GM23338 (cell line): ENCODE measurements around the gene TOR1AIP2. TPM values are rescaled to one million over a fixed set of nuclear protein-coding genes. Genes with fewer than 3 reads are reported as not detected.

ENCODE experiments used
- ATAC-seq: fragments of 200-7000 bp; cut with Tn5 transposase; 3 replicates; pipeline ENCODE4 v1.9.1; 2020
- DNase-seq: peaks from one replicate; pipeline ENCODE4 v3.0.0-alpha.2; 2015; ENCODE audit warnings: low spot score
- H2AFZ ChIP-seq: fragments of 200-600 bp; sonication (generic); 2 replicates; pipeline ENCODE4 v1.8.0; 2016; ENCODE audit warnings: antibody characterized with exemption, mild to moderate bottlenecking, moderate library complexity
- H3F3A ChIP-seq: fragments of 200-600 bp; sonication (generic); replicated peaks from 2 replicates; pipeline ENCODE4 v1.8.0; 2017; ENCODE audit warnings: antibody characterized with exemption, mixed run types, low read depth
- H3K27ac ChIP-seq: fragments of 200-600 bp; sonication (generic); 2 replicates; pipeline ENCODE4 v1.6.1; 2016; ENCODE audit warnings: low read depth
- H3K27me3 ChIP-seq: fragments of 200-600 bp; sonication (generic); 2 replicates; pipeline ENCODE4 v1.8.0; 2016; ENCODE audit warnings: mild to moderate bottlenecking, mixed run types, moderate library complexity; ENCODE audit not compliant: insufficient read depth
- H3K36me3 ChIP-seq: fragments of 200-600 bp; sonication (generic); 2 replicates; pipeline ENCODE4 v1.8.0; 2016; ENCODE audit warnings: mild to moderate bottlenecking; ENCODE audit not compliant: insufficient read depth
- H3K4me1 ChIP-seq: fragments of 200-600 bp; sonication (generic); 2 replicates; pipeline ENCODE4 v1.8.0; 2016; ENCODE audit warnings: mild to moderate bottlenecking, moderate library complexity; ENCODE audit not compliant: insufficient read depth
- H3K4me2 ChIP-seq: fragments of 200-600 bp; sonication (generic); 2 replicates; pipeline ENCODE4 v1.7.1; 2017; ENCODE audit warnings: mixed run types
- H3K4me3 ChIP-seq: fragments of 200-600 bp; sonication (generic); 2 replicates; pipeline ENCODE4 v1.6.1; 2016; ENCODE audit warnings: mixed run types
- H3K79me2 ChIP-seq: fragments of 200-600 bp; sonication (generic); replicated peaks from 2 replicates; pipeline ENCODE4 v1.8.0; 2017; ENCODE audit warnings: mild to moderate bottlenecking; ENCODE audit not compliant: insufficient read depth
- H3K9me2 ChIP-seq: fragments of 200-600 bp; sonication (generic); 2 replicates; pipeline ENCODE4 v1.8.0; 2017; ENCODE audit not compliant: insufficient read depth
- H4K20me1 ChIP-seq: fragments of 200-600 bp; sonication (generic); replicated peaks from 2 replicates; pipeline ENCODE4 v1.8.0; 2017; ENCODE audit warnings: mild to moderate bottlenecking; ENCODE audit not compliant: insufficient read depth
- H3K27ac Mint-ChIP-seq: 2 replicates; pipeline ENCODE4 v1.8.0; 2020; ENCODE audit warnings: inconsistent platforms, mild to moderate bottlenecking, moderate library complexity, mixed read lengths
- H3K27me3 Mint-ChIP-seq: 3 replicates; pipeline ENCODE4 v1.8.0; 2022; ENCODE audit warnings: low read depth, mild to moderate bottlenecking, moderate library complexity, mixed read lengths, inconsistent platforms; ENCODE audit not compliant: insufficient read depth, poor library complexity
- H3K36me3 Mint-ChIP-seq: 3 replicates; pipeline ENCODE4 v1.8.0; 2021; ENCODE audit warnings: low read depth, mild to moderate bottlenecking, inconsistent platforms, moderate library complexity, mixed read lengths
- H3K4me1 Mint-ChIP-seq: 3 replicates; pipeline ENCODE4 v1.8.0; 2020; ENCODE audit warnings: mild to moderate bottlenecking, inconsistent platforms, mixed read lengths
- H3K4me3 Mint-ChIP-seq: 3 replicates; pipeline ENCODE4 v1.8.0; 2021; ENCODE audit warnings: moderate library complexity, mild to moderate bottlenecking, inconsistent platforms, mixed read lengths
- H3K9me3 Mint-ChIP-seq: 3 replicates; pipeline ENCODE4 v1.8.0; 2020; ENCODE audit warnings: moderate library complexity, mild to moderate bottlenecking, inconsistent platforms, mixed read lengths
- CREB1 ChIP-seq: fragments of 250-450 bp; sonication (Bioruptor Pico); IDR thresholded peaks from 2 replicates; pipeline ENCODE4 v1.5.0; 2020; ENCODE audit warnings: low read depth, mild to moderate bottlenecking, moderate library complexity
- CTCF ChIP-seq, 2 experiments: fragments of 200-600 bp in 1 of 2; sonication (generic) in 1 of 2; conservative IDR thresholded peaks; 2 replicates each; pipeline versions ENCODE4 v1.5.1 to v1.6.1; 2016 to 2017; ENCODE audit warnings: antibody characterized with exemption in 2 of 2, low read depth in 2 of 2, mild to moderate bottlenecking in 2 of 2, moderate library complexity in 1 of 2
- EZH2 ChIP-seq: fragments of 200-600 bp; sonication (generic); IDR thresholded peaks from one replicate; pipeline ENCODE4 v1.8.0; 2017; ENCODE audit warnings: antibody characterized with exemption, mild to moderate bottlenecking, low read depth; ENCODE audit not compliant: unreplicated experiment
- EZH2phosphoT487 ChIP-seq: fragments of 200-600 bp; sonication (generic); IDR thresholded peaks from one replicate; pipeline ENCODE4 v1.8.1; 2018; ENCODE audit warnings: antibody characterized with exemption; ENCODE audit not compliant: unreplicated experiment
- NANOG ChIP-seq: IDR thresholded peaks from 2 replicates; pipeline ENCODE4 v1.6.1; 2016; ENCODE audit warnings: antibody characterized with exemption, borderline replicate concordance
- POLR2AphosphoS5 ChIP-seq: IDR thresholded peaks from 2 replicates; pipeline ENCODE4 v1.6.1; 2016; ENCODE audit warnings: antibody characterized with exemption, low read depth
- REST ChIP-seq: IDR thresholded peaks from one replicate; pipeline ENCODE4 v1.6.1; 2018; ENCODE audit warnings: antibody characterized with exemption; ENCODE audit not compliant: unreplicated experiment
- STAT1 ChIP-seq: IDR thresholded peaks from one replicate; pipeline ENCODE4 v1.6.1; 2016; ENCODE audit warnings: antibody characterized with exemption; ENCODE audit not compliant: unreplicated experiment
- ZNF114 ChIP-seq: fragments of 250-450 bp; sonication (Bioruptor Pico); IDR thresholded peaks from 2 replicates; pipeline ENCODE4 v1.5.0; 2020; ENCODE audit warnings: mild to moderate bottlenecking, moderate library complexity
- ZNF331 ChIP-seq: fragments of 250-450 bp; sonication (Bioruptor Pico); IDR thresholded peaks from 2 replicates; pipeline ENCODE4 v1.5.0; 2020; ENCODE audit warnings: low read depth, mild to moderate bottlenecking, moderate library complexity
- polyA plus RNA-seq: library from polyadenylated mRNA; unstranded; fragments of >200 nt; fragmentation: Nextera tagmentation; extraction: Ambion mirVana; gene quantifications from 2 replicates; pipeline ENCODE4 v1.2.1, GENCODE V29; 2016
- total RNA-seq: library from RNA; depleted of rRNA; stranded (reverse); fragments of >200 nt; shearing (Covaris generic); gene quantifications from 2 replicates; pipeline ENCODE4 v1.2.3, GENCODE V29; 2014
- TF ChIP-seq, protein P1 (sequence below): IDR thresholded peaks from 2 replicates; pipeline ENCODE4 v1.6.1; 2016; ENCODE audit warnings: antibody characterized with exemption

Gene TOR1AIP2
- total and polyA plus RNA-seq, 2 experiments from 2014 or later = 21.1 to 81.3 TPM

- Mint-ChIP-seq H3K36me3 (no peaks in the 10 kb centered on the region), H3K9me3 (no peaks in the 10 kb centered on the region), H3K4me1 (peaks cover 11% of the 10 kb centered on the region), H3K27ac (no peak overlapping the region), H3K4me3 (no peak overlapping the region), H3K27me3 (peaks cover 6% of the 10 kb centered on the region)
- H3K27me3 ChIP-seq = no peaks in the 10 kb centered on the region
- DNase-seq (no peak), ATAC-seq (no peak)
- TF ChIP-seq REST (no peak), EZH2 (no peak), POLR2AphosphoS5 (no peak)
- no peak overlapping the region for H3K27ac ChIP-seq
- H3K36me3 ChIP-seq = no peaks in the 10 kb centered on the region
- H3K4me1 ChIP-seq = no peaks in the 10 kb centered on the region
- H3F3A ChIP-seq = no peaks in the 10 kb centered on the region
- no peaks in the 10 kb centered on the region for H3K9me2 ChIP-seq
- H3K79me2 ChIP-seq = no peaks in the 10 kb centered on the region
- H3K4me2 ChIP-seq = no peak overlapping the region
- no peak overlapping the region for H2AFZ ChIP-seq
- H4K20me1 ChIP-seq = no peaks in the 10 kb centered on the region
- no peak overlapping the region for H3K4me3 ChIP-seq
Observed at GRCh38 chr1:179824265-179824664, 53.3 kb downstream of the TOR1AIP2 start.

DNA sequence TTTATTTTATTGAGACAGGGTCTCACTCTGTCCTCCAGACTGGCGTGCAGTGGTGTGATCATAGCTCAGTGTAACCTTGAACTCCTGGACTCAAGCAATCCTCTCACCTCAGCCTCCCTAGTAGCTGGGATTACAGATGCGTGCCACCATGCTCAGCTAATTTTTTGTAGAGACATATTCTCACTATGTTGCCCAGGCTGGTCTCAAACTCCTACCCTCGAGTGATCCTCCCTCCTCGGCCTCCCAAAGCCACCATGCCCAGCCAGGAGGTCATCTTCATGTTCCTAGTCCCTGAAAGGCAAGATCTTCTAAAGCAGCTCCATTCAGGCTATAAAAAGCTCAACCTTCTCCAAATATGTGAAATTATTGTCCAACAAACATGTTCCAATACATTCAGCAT is 53.9 kb downstream of the TOR1AIP2 start:
- Mint-ChIP-seq H3K9me3 (no peaks in the 10 kb centered on the region), H3K27ac (no peak overlapping the region), H3K4me1 (peaks cover 11% of the 10 kb centered on the region), H3K4me3 (no peak overlapping the region), H3K27me3 (peaks cover 9% of the 10 kb centered on the region), H3K36me3 (no peaks in the 10 kb centered on the region)
- Histone ChIP-seq H4K20me1 (no peaks in the 10 kb centered on the region), H3K27ac (no peak overlapping the region), H3K36me3 (no peaks in the 10 kb centered on the region), H3K27me3 (no peaks in the 10 kb centered on the region), H3F3A (no peaks in the 10 kb centered on the region), H3K4me3 (no peak overlapping the region), H2AFZ (no peak overlapping the region), H3K9me2 (no peaks in the 10 kb centered on the region), H3K4me2 (no peak overlapping the region), H3K79me2 (no peaks in the 10 kb centered on the region), H3K4me1 (no peaks in the 10 kb centered on the region)
- ATAC-seq (no peak), DNase-seq (no peak)
- TF ChIP-seq NANOG (no peak), STAT1 (no peak), EZH2phosphoT487 (no peak), POLR2AphosphoS5 (no peak), CREB1 (CRISPR knock-in tag) (no peak), CTCF (conservative IDR thresholded peaks at IDR 0.05; ENCODE audit: low read depth in 2 of 2) (no peak), ZNF331 (no peak), ZNF114 (CRISPR knock-in tag) (no peak), EZH2 (no peak), REST (no peak)
- TF ChIP-seq, protein P1, sequence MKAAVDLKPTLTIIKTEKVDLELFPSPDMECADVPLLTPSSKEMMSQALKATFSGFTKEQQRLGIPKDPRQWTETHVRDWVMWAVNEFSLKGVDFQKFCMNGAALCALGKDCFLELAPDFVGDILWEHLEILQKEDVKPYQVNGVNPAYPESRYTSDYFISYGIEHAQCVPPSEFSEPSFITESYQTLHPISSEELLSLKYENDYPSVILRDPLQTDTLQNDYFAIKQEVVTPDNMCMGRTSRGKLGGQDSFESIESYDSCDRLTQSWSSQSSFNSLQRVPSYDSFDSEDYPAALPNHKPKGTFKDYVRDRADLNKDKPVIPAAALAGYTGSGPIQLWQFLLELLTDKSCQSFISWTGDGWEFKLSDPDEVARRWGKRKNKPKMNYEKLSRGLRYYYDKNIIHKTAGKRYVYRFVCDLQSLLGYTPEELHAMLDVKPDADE = no peak
